Measurements from ENCODE around the gene SMIM10.

DNA sequence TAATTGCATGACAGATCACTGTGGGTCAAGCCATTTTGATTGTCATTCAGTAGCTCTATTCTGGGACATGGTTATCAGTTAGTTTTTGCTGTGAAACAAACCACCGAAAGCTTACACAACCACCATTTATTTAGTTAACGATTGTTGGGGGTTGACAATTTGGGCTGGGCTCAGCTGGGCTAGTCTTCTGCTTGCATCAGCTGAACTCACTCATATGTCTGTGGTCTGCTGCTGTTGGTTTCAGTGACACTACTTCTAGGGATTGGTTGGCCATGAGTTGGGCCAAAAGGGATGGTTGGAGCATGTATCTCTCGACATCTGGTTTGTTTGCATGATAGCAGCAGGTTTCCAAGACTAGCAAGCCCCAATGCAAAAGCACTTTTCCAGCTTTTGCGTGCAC lies 5.3 kb upstream of the SMIM10 start:
- no peak for TF ChIP-seq POLR2AphosphoS5 (IDR thresholded peaks at IDR 0.05; ENCODE audit: low read depth, low read length)
- TF ChIP-seq, protein P1, sequence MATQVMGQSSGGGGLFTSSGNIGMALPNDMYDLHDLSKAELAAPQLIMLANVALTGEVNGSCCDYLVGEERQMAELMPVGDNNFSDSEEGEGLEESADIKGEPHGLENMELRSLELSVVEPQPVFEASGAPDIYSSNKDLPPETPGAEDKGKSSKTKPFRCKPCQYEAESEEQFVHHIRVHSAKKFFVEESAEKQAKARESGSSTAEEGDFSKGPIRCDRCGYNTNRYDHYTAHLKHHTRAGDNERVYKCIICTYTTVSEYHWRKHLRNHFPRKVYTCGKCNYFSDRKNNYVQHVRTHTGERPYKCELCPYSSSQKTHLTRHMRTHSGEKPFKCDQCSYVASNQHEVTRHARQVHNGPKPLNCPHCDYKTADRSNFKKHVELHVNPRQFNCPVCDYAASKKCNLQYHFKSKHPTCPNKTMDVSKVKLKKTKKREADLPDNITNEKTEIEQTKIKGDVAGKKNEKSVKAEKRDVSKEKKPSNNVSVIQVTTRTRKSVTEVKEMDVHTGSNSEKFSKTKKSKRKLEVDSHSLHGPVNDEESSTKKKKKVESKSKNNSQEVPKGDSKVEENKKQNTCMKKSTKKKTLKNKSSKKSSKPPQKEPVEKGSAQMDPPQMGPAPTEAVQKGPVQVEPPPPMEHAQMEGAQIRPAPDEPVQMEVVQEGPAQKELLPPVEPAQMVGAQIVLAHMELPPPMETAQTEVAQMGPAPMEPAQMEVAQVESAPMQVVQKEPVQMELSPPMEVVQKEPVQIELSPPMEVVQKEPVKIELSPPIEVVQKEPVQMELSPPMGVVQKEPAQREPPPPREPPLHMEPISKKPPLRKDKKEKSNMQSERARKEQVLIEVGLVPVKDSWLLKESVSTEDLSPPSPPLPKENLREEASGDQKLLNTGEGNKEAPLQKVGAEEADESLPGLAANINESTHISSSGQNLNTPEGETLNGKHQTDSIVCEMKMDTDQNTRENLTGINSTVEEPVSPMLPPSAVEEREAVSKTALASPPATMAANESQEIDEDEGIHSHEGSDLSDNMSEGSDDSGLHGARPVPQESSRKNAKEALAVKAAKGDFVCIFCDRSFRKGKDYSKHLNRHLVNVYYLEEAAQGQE (IDR thresholded peaks at IDR 0.05; ENCODE audit: insufficient read depth in 1 of 2, low read depth in 2 of 2, low read length in 1 of 2), result no peak

All from Panc1 (cell line).